ENCODE results near the gene GPR160.
A peak's percentile ranks its signal among the peaks of the same experiment; 100 is the strongest.

The GPR160 gene

DNA sequence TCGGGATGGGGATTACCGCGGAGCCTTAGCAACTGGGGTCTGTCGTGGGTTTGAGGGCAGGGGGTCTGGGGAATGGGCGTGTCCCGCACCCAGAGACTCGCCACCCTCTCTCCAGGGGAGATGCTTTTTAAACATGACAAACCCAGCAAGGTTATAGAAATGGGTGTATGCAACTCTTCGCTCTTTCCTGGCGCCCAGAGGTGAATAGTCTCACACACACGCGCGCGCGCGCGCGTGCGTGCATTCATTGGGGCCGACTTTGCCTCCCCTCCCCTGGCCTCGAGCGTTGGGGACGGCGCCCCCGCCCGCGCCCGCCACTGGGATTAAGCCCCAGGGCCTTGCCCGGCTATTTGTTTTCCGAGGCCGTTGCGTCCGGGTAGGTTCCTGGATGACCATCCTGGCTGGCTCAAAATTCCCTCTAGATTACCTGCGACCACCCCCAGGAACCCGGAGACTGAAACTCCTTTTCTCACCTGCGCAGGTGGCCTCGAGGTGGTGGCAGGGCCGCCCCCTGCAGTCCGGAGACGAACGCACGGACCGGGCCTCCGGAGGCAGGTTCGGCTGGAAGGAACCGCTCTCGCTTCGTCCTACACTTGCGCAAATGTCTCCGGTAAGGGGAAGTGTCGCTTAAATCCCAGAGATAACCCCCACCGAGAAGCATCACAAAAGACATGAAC, 777 bp downstream of the GPR160 start:
- TF ChIP-seq MAX (IDR thresholded peaks at IDR 0.05; ENCODE audit: low read depth, low read length) (no peak), CTCF (IDR thresholded peaks at IDR 0.05; ENCODE audit: low read depth, low read length) (peak; percentile 1)
- peak overlapping the region; percentile 51 for H3K4me3 ChIP-seq (ENCODE audit: low read depth, low read length)
- DNase-seq (ENCODE audit: low read depth), result peak; percentile 65

GRCh38 chr3:170040418-170040817, 2.6 kb downstream of the GPR160 start:
- no peak overlapping the region for H3K4me3 ChIP-seq (ENCODE audit: low read depth, low read length)
- no peak for DNase-seq (ENCODE audit: low read depth)
- TF ChIP-seq MAX (IDR thresholded peaks at IDR 0.05; ENCODE audit: low read depth, low read length) (no peak), POLR2A (IDR thresholded peaks at IDR 0.05; ENCODE audit: extremely low read depth, insufficient read length) (no peak), CTCF (IDR thresholded peaks at IDR 0.05; ENCODE audit: low read depth, low read length) (no peak), MYC (IDR thresholded peaks at IDR 0.05; ENCODE audit: low read depth, low read length) (no peak)

DNA sequence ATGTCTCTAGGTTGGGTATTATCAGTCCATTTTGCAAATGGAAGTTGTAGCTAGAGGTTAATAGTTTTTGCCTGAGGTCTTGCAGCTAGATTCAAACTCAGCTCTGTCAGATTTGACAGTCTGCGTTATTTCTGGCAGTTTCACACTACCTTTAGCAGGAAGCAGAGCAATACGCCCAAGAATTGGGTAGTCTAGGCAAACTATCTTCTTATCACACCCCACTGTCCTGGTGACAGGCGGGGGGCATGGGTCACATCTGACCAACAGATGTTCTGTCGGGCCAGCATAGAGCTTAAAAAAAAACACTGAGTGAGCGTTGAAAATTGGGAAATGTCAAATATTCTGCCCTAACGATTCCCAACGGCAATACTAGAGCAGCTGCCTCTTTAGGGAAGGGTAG, 5.7 kb downstream of the GPR160 start:
- no peak for DNase-seq (ENCODE audit: low read depth)
- H3K4me3 ChIP-seq (ENCODE audit: low read depth, low read length), result no peak overlapping the region
- no peak for TF ChIP-seq MAX (IDR thresholded peaks at IDR 0.05; ENCODE audit: low read depth, low read length)
- no peak for TF ChIP-seq MYC (IDR thresholded peaks at IDR 0.05; ENCODE audit: low read depth, low read length)
- no peak for TF ChIP-seq POLR2A (IDR thresholded peaks at IDR 0.05; ENCODE audit: extremely low read depth, insufficient read length)
- no peak for TF ChIP-seq CTCF (IDR thresholded peaks at IDR 0.05; ENCODE audit: low read depth, low read length)

DNA sequence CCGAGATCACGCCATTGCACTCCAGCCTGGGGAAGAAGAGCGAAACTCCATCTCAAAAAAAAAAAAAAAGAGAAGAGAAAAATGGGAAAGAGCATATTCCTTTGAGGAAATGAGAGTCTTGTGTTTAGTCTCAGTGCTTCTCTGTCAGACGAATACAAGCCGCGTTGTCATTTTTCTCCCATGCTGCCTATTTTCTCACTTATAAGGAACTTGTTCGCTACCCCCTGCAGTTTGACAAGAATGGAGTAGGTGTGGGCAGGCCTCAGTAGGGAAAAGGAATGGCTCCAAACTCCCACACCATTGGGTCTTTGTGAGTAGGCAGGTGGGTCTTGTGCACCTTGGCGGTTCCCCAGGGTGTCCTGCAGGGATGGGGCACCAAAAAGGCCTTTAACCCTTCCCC, 6.5 kb downstream of the GPR160 start:
- H3K4me3 ChIP-seq (ENCODE audit: low read depth, low read length), result no peak overlapping the region
- no peak for DNase-seq (ENCODE audit: low read depth)
- TF ChIP-seq CTCF (IDR thresholded peaks at IDR 0.05; ENCODE audit: low read depth, low read length), result no peak
- no peak for TF ChIP-seq POLR2A (IDR thresholded peaks at IDR 0.05; ENCODE audit: extremely low read depth, insufficient read length)
- TF ChIP-seq MAX (IDR thresholded peaks at IDR 0.05; ENCODE audit: low read depth, low read length), result no peak
- no peak for TF ChIP-seq MYC (IDR thresholded peaks at IDR 0.05; ENCODE audit: low read depth, low read length)

DNA sequence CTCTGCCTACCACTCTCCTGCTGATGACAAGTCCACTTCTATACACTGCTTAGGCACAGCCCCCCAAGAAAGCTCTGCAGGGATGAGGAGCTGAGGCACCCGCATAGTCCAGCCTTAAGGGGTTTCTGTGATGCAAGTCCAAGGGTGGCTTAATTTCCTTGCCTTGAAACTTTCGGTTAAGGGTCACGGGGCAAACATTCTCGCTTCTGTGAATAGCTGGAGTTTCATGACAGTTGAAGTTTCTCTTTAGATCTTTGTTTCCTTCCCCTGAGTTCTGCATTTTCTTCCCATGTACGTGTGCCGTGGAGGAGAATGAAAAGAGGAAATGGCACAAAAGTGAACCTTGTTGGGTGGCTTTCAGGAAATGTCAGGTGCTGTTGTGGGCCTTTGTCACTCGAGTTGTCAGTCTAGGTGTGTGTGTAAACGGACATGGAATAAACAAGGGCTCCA, 7.0 kb downstream of the GPR160 start:
- TF ChIP-seq POLR2A (IDR thresholded peaks at IDR 0.05; ENCODE audit: extremely low read depth, insufficient read length) (no peak), CTCF (IDR thresholded peaks at IDR 0.05; ENCODE audit: low read depth, low read length) (no peak), MAX (IDR thresholded peaks at IDR 0.05; ENCODE audit: low read depth, low read length) (no peak; the same call in 1 of the 2 replicates), MYC (IDR thresholded peaks at IDR 0.05; ENCODE audit: low read depth, low read length) (no peak)
- peak; percentile 53 for DNase-seq (ENCODE audit: low read depth)
- no peak overlapping the region for H3K4me3 ChIP-seq (ENCODE audit: low read depth, low read length)

All from NB4 (cell line).